Uterus (tissue), 2 donors: ENCODE measurements around the gene SH3RF3.

ENCODE experiments used
- CTCF ChIP-seq, 4 experiments: fragments of 200-600 bp in 2 of 4; fragments of 450-650 bp in 2 of 4; sonication (generic) in 2 of 4; IDR thresholded peaks; one replicate each; pipeline ENCODE4 v1.5.1; 2016 to 2019; ENCODE audit warnings: antibody characterized with exemption in 4 of 4, mild to moderate bottlenecking in 2 of 4, moderate library complexity in 1 of 4
- POLR2A ChIP-seq, 2 donors: fragments of 450-650 bp; IDR thresholded peaks; one replicate each; pipeline ENCODE4 v1.6.1; 2016; ENCODE audit warnings: antibody characterized with exemption in 2 of 2, mild to moderate bottlenecking in 1 of 2, moderate library complexity in 1 of 2

DNA sequence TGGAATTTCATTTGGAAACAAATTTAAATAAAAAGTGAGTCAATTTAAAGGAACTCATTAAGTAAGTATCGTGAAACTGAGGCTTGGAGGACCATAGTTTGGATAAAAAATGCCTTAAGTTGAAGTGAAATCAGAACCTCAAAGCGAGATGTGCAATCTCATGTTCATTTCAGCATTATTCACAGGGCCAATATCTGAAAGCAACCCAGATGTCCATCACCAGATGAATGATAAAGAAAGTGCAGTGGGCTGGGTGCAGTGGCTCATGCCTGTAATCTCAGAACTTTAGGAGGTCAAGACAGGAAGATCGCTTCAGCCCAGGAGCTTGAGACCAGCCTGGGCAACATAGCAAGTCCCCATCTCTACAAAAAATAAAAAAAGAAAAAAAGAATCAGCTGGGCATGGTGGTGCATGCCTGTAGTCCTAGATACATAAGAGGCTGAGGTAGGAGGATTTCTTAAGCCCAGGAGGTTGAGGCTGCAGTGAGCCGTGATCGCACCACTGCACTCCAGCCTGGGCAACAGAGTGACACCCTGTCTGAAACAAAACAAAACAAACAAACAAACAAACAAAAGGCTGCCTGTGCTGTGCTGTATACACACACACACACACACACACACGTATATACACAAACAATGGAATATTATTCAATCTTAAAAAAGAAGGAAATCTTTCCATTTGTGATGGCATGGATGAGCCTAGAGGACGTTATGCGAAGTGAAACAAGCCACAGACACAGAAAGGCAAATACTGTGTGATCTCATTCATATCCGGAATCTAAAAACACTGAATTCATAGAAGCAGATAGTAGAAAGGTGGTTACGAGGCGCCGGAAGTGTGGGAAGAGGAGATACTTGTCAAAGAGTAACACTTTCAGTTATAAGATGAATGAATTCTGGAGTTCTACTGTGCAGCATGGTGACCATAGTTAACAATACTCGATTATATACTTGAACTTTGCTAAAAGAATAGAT is 14.5 kb downstream of the SH3RF3 start:
- TF ChIP-seq CTCF (IDR thresholded peaks at IDR 0.05) (no peak), POLR2A (IDR thresholded peaks at IDR 0.05) (no peak)
